ENCODE results near the gene LGI2. TPM values are rescaled to one million over a fixed set of nuclear protein-coding genes. Genes with fewer than 3 reads are reported as not detected.

LGI2 gene
- not detected in 2 replicates for total RNA-seq (2014; rRNA removed; shearing (Covaris generic); ENCODE audit: low replicate concordance)

- Histone ChIP-seq H3K27ac (ENCODE audit: low read length) (no peak within 1 kb of the TSS), H3K27me3 (ENCODE audit: low read length) (no peaks in the 10 kb centered on the region), H3K9me2 (replicated peaks; ENCODE audit: insufficient read depth, low read length) (no peaks in the 10 kb centered on the region; the same call in 1 of the 2 replicates), H3K4me2 (ENCODE audit: low read depth, low read length, poor library complexity, severe bottlenecking) (no peak within 1 kb of the TSS), H3K36me3 (ENCODE audit: insufficient read depth, low read length) (no peaks in the 10 kb centered on the region), H3K9me3 (ENCODE audit: low read length) (no peaks in the 10 kb centered on the region), H2AFZ (ENCODE audit: low read length) (no peak within 1 kb of the TSS), H3K4me1 (ENCODE audit: low read length) (peaks cover 14% of the 10 kb centered on the region), H3K4me3 (ENCODE audit: low read length) (no peak within 1 kb of the TSS), H3K9ac (ENCODE audit: low read length) (no peak within 1 kb of the TSS), H4K20me1 (ENCODE audit: insufficient read depth, low read depth, low read length) (no peaks in the 10 kb centered on the region), H3K79me2 (ENCODE audit: low read length) (no peaks in the 10 kb centered on the region)
- no peak for DNase-seq
Observed at GRCh38 chr4:25030277-25031076, at the start of gene LGI2. Gene LGI2 (minus strand): TSS chr4:25030946. CDS start chr4:25030693, 253 bp downstream.

GRCh38 chr4:25078523-25078922 lies 47.8 kb upstream of the LGI2 start:
- no peak overlapping the region for H3K4me2 ChIP-seq (ENCODE audit: low read depth, low read length, poor library complexity, severe bottlenecking)
- H3K9me2 ChIP-seq (replicated peaks; ENCODE audit: insufficient read depth, low read length) = no peaks in the 10 kb centered on the region
- H3K9ac ChIP-seq (ENCODE audit: low read length) = no peak overlapping the region
- no peak overlapping the region for H3K4me3 ChIP-seq (ENCODE audit: low read length)
- no peak overlapping the region for H2AFZ ChIP-seq (ENCODE audit: low read length)
- DNase-seq = no peak
- no peaks in the 10 kb centered on the region for H4K20me1 ChIP-seq (ENCODE audit: insufficient read depth, low read depth, low read length)
- H3K4me1 ChIP-seq (ENCODE audit: low read length) = no peaks in the 10 kb centered on the region
- no peaks in the 10 kb centered on the region for H3K9me3 ChIP-seq (ENCODE audit: low read length)
- no peaks in the 10 kb centered on the region for H3K27me3 ChIP-seq (ENCODE audit: low read length)
- H3K79me2 ChIP-seq (ENCODE audit: low read length) = no peaks in the 10 kb centered on the region
- H3K27ac ChIP-seq (ENCODE audit: low read length) = no peak overlapping the region
- no peaks in the 10 kb centered on the region for H3K36me3 ChIP-seq (ENCODE audit: insufficient read depth, low read length)

GRCh38 chr4:25076625-25077398 lies 46.1 kb upstream of the LGI2 start:
- no peaks in the 10 kb centered on the region for H3K4me1 ChIP-seq (ENCODE audit: low read length)
- H2AFZ ChIP-seq (ENCODE audit: low read length) = no peak overlapping the region
- no peaks in the 10 kb centered on the region for H3K36me3 ChIP-seq (ENCODE audit: insufficient read depth, low read length)
- no peak overlapping the region for H3K4me3 ChIP-seq (ENCODE audit: low read length)
- H3K27me3 ChIP-seq (ENCODE audit: low read length) = no peaks in the 10 kb centered on the region
- no peaks in the 10 kb centered on the region for H3K9me3 ChIP-seq (ENCODE audit: low read length)
- no peak overlapping the region for H3K9ac ChIP-seq (ENCODE audit: low read length)
- no peaks in the 10 kb centered on the region for H4K20me1 ChIP-seq (ENCODE audit: insufficient read depth, low read depth, low read length)
- no peaks in the 10 kb centered on the region for H3K79me2 ChIP-seq (ENCODE audit: low read length)
- DNase-seq = no peak
- H3K4me2 ChIP-seq (ENCODE audit: low read depth, low read length, poor library complexity, severe bottlenecking) = no peak overlapping the region
- no peak overlapping the region for H3K27ac ChIP-seq (ENCODE audit: low read length)
- no peaks in the 10 kb centered on the region for H3K9me2 ChIP-seq (replicated peaks; ENCODE audit: insufficient read depth, low read length)

DNA sequence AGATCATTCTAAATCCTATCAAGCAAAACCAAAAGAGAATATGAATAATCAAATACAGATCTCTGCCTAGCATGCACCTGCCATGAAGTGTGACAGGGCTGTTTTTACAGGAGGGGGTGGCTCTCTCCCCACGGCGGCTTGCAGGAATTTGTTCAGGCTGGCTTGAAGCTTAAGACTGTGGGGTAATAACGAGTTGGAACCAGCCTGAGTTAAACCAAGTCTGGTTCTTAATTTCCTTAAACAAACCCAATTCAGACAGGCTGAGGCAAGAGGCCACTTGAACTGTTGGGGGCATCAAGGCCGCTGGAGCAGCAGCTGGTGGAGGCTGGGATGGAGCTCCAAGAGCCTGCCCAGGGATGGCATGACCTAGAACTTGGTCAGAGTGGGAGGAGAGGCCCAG lies 45.1 kb upstream of the LGI2 start:
- no peak overlapping the region for H3K4me2 ChIP-seq (ENCODE audit: low read depth, low read length, poor library complexity, severe bottlenecking)
- no peaks in the 10 kb centered on the region for H3K36me3 ChIP-seq (ENCODE audit: insufficient read depth, low read length)
- H3K4me1 ChIP-seq (ENCODE audit: low read length) = no peaks in the 10 kb centered on the region
- H3K79me2 ChIP-seq (ENCODE audit: low read length) = no peaks in the 10 kb centered on the region
- no peaks in the 10 kb centered on the region for H3K27me3 ChIP-seq (ENCODE audit: low read length)
- H3K9ac ChIP-seq (ENCODE audit: low read length) = no peak overlapping the region
- no peak overlapping the region for H2AFZ ChIP-seq (ENCODE audit: low read length)
- no peak overlapping the region for H3K4me3 ChIP-seq (ENCODE audit: low read length)
- no peaks in the 10 kb centered on the region for H3K9me2 ChIP-seq (replicated peaks; ENCODE audit: insufficient read depth, low read length)
- no peaks in the 10 kb centered on the region for H3K9me3 ChIP-seq (ENCODE audit: low read length)
- DNase-seq = no peak
- no peak overlapping the region for H3K27ac ChIP-seq (ENCODE audit: low read length)
- H4K20me1 ChIP-seq (ENCODE audit: insufficient read depth, low read depth, low read length) = no peaks in the 10 kb centered on the region

- no peak overlapping the region for H3K9ac ChIP-seq (ENCODE audit: low read length)
- no peaks in the 10 kb centered on the region for H3K9me2 ChIP-seq (replicated peaks; ENCODE audit: insufficient read depth, low read length)
- no peaks in the 10 kb centered on the region for H4K20me1 ChIP-seq (ENCODE audit: insufficient read depth, low read depth, low read length)
- no peak for DNase-seq
- H3K4me1 ChIP-seq (ENCODE audit: low read length) = no peaks in the 10 kb centered on the region
- no peaks in the 10 kb centered on the region for H3K79me2 ChIP-seq (ENCODE audit: low read length)
- no peaks in the 10 kb centered on the region for H3K36me3 ChIP-seq (ENCODE audit: insufficient read depth, low read length)
- no peak overlapping the region for H3K4me2 ChIP-seq (ENCODE audit: low read depth, low read length, poor library complexity, severe bottlenecking)
- no peaks in the 10 kb centered on the region for H3K9me3 ChIP-seq (ENCODE audit: low read length)
- H3K27ac ChIP-seq (ENCODE audit: low read length) = no peak overlapping the region
- no peak overlapping the region for H2AFZ ChIP-seq (ENCODE audit: low read length)
- no peaks in the 10 kb centered on the region for H3K27me3 ChIP-seq (ENCODE audit: low read length)
- H3K4me3 ChIP-seq (ENCODE audit: low read length) = no peak overlapping the region
Observed at GRCh38 chr4:25075129-25075528, 44.4 kb upstream of the LGI2 start.

GRCh38 chr4:25070545-25070944 lies 39.8 kb upstream of the LGI2 start:
- Histone ChIP-seq H4K20me1 (ENCODE audit: insufficient read depth, low read depth, low read length) (no peaks in the 10 kb centered on the region), H3K9me2 (replicated peaks; ENCODE audit: insufficient read depth, low read length) (no peaks in the 10 kb centered on the region), H3K36me3 (ENCODE audit: insufficient read depth, low read length) (no peaks in the 10 kb centered on the region), H3K4me1 (ENCODE audit: low read length) (no peaks in the 10 kb centered on the region), H3K79me2 (ENCODE audit: low read length) (no peaks in the 10 kb centered on the region), H3K27me3 (ENCODE audit: low read length) (no peaks in the 10 kb centered on the region), H3K9me3 (ENCODE audit: low read length) (no peaks in the 10 kb centered on the region), H3K4me2 (ENCODE audit: low read depth, low read length, poor library complexity, severe bottlenecking) (no peak overlapping the region), H2AFZ (ENCODE audit: low read length) (no peak overlapping the region), H3K4me3 (ENCODE audit: low read length) (no peak overlapping the region), H3K27ac (ENCODE audit: low read length) (no peak overlapping the region), H3K9ac (ENCODE audit: low read length) (no peak overlapping the region)
- no peak for DNase-seq

DNA sequence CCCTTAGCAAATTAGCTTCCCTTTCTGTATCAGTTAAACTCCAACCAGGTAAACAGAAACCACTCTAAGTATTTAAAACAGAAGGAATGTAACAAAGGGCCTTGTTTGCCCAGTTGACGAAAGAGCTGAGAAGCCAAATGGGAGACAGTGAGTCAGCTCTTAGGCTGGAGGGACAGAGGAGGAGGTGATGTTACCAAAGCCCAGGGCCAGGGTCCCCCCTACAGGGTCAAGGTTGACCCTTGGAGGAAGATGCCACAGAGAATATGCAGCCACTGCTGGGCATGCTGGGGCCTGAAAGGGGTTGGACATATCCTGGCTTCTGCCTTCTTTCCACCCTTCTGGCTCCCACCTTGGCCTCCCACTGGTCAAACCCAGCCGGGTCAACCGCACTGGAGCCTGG lies 38.3 kb upstream of the LGI2 start:
- H3K4me3 ChIP-seq (ENCODE audit: low read length) = no peak overlapping the region
- no peak for DNase-seq
- no peak overlapping the region for H3K4me2 ChIP-seq (ENCODE audit: low read depth, low read length, poor library complexity, severe bottlenecking)
- no peaks in the 10 kb centered on the region for H3K4me1 ChIP-seq (ENCODE audit: low read length)
- no peaks in the 10 kb centered on the region for H4K20me1 ChIP-seq (ENCODE audit: insufficient read depth, low read depth, low read length)
- H3K36me3 ChIP-seq (ENCODE audit: insufficient read depth, low read length) = no peaks in the 10 kb centered on the region
- no peak overlapping the region for H2AFZ ChIP-seq (ENCODE audit: low read length)
- H3K79me2 ChIP-seq (ENCODE audit: low read length) = no peaks in the 10 kb centered on the region
- no peaks in the 10 kb centered on the region for H3K9me3 ChIP-seq (ENCODE audit: low read length)
- H3K27me3 ChIP-seq (ENCODE audit: low read length) = no peaks in the 10 kb centered on the region
- no peak overlapping the region for H3K27ac ChIP-seq (ENCODE audit: low read length)
- no peaks in the 10 kb centered on the region for H3K9me2 ChIP-seq (replicated peaks; ENCODE audit: insufficient read depth, low read length)
- H3K9ac ChIP-seq (ENCODE audit: low read length) = no peak overlapping the region

- DNase-seq = no peak
Observed at GRCh38 chr4:25068386-25068785, 37.6 kb upstream of the LGI2 start.

More at GRCh38 chr4:25068386-25068785, 37.6 kb upstream of the LGI2 start:
- no peak overlapping the region for H2AFZ ChIP-seq (ENCODE audit: low read length)
- no peaks in the 10 kb centered on the region for H4K20me1 ChIP-seq (ENCODE audit: insufficient read depth, low read depth, low read length)
- no peaks in the 10 kb centered on the region for H3K36me3 ChIP-seq (ENCODE audit: insufficient read depth, low read length)
- no peak overlapping the region for H3K4me2 ChIP-seq (ENCODE audit: low read depth, low read length, poor library complexity, severe bottlenecking)
- no peaks in the 10 kb centered on the region for H3K4me1 ChIP-seq (ENCODE audit: low read length)
- H3K79me2 ChIP-seq (ENCODE audit: low read length) = no peaks in the 10 kb centered on the region
- no peaks in the 10 kb centered on the region for H3K9me3 ChIP-seq (ENCODE audit: low read length)
- H3K9me2 ChIP-seq (replicated peaks; ENCODE audit: insufficient read depth, low read length) = no peaks in the 10 kb centered on the region
- H3K9ac ChIP-seq (ENCODE audit: low read length) = no peak overlapping the region
- no peak overlapping the region for H3K4me3 ChIP-seq (ENCODE audit: low read length)
- H3K27ac ChIP-seq (ENCODE audit: low read length) = no peak overlapping the region
- no peaks in the 10 kb centered on the region for H3K27me3 ChIP-seq (ENCODE audit: low read length)

Data from Karpas-422 (cell line).